ENCODE results near the gene RFT1. TPM values are rescaled to one million over a fixed set of nuclear protein-coding genes. Genes with fewer than 3 reads are reported as not detected.

RFT1 gene
- total and polyA plus RNA-seq, 2 of the 13 experiments (the other 11 are each of a cell fraction or from before 2014, with no cell fraction given), result 23.2 to 37.0 TPM

GRCh38 chr3:53132347-53132746 lies 2.1 kb upstream of the RFT1 start (continued):
- no peak for TF ChIP-seq MEIS1 (CRISPR knock-in tag; IDR thresholded peaks at IDR 0.05; ENCODE audit: borderline replicate concordance)

GRCh38 chr3:53131096-53131495 lies 861 bp upstream of the RFT1 start:
- ATAC-seq (peak; percentile 35), DNase-seq (ENCODE audit: low spot score) (peak; percentile 39), FAIRE-seq (peak; percentile 56)
- Histone ChIP-seq H2AFZ (ENCODE audit: low read length) (peak overlapping the region; percentile 48), H3K27me3 (ENCODE audit: control insufficient read depth in 1 of 2, insufficient read depth in 2 of 2, low read length in 2 of 2) (no peaks in the 10 kb centered on the region; a peak in 1 of 5 replicates), H3K4me1 (ENCODE audit: insufficient read depth, low read length) (peaks cover 54% of the 10 kb centered on the region), H3K79me2 (ENCODE audit: insufficient read depth, low read length) (peaks cover 21% of the 10 kb centered on the region), H3K9ac (ENCODE audit: insufficient read depth, low read depth, low read length) (peak overlapping the region; percentile 86), H3K4me3 (replicated peaks in 1 of 3; ENCODE audit: insufficient read depth in 1 of 3, low read depth in 2 of 3, low read length in 3 of 3) (peak overlapping the region; percentile 80 to 99 (median 86)), H4K20me1 (ENCODE audit: insufficient read depth, low read length) (no peaks in the 10 kb centered on the region), H3K36me3 (replicated peaks in 1 of 2; ENCODE audit: control insufficient read depth in 1 of 2, insufficient read depth in 2 of 2, low read length in 2 of 2) (no peaks in the 10 kb centered on the region; a peak in 1 of 5 replicates), H3K4me2 (ENCODE audit: low read depth, low read length) (peak overlapping the region; percentile 79), H3K9me3 (ENCODE audit: low read length) (no peaks in the 10 kb centered on the region), H3K27ac (ENCODE audit: extremely low read length, insufficient read depth, low read length) (peak overlapping the region; percentile 75)
- TF ChIP-seq NPAS2 (CRISPR knock-in tag; IDR thresholded peaks at IDR 0.05; ENCODE audit: borderline replicate concordance) (no peak), NR1H2 (CRISPR knock-in tag; IDR thresholded peaks at IDR 0.05; ENCODE audit: borderline replicate concordance, low read depth) (no peak), REL (CRISPR knock-in tag; conservative IDR thresholded peaks at IDR 0.05) (0 out of 2 replicates have a peak, but pooled peaks have one; percentile 37), SNAI1 (CRISPR knock-in tag; IDR thresholded peaks at IDR 0.05; ENCODE audit: borderline replicate concordance) (no peak), FOSL2 (CRISPR knock-in tag; IDR thresholded peaks at IDR 0.05) (peak; percentile 68), JUNB (CRISPR knock-in tag; IDR thresholded peaks at IDR 0.05; ENCODE audit: borderline replicate concordance) (peak; percentile 57; the same call in 1 of the 2 replicates), TSC22D2 (CRISPR knock-in tag; IDR thresholded peaks at IDR 0.05; ENCODE audit: borderline replicate concordance) (no peak), MLXIP (CRISPR knock-in tag; IDR thresholded peaks at IDR 0.05; ENCODE audit: borderline replicate concordance) (no peak), ZNF280B (CRISPR knock-in tag; IDR thresholded peaks at IDR 0.05; ENCODE audit: borderline replicate concordance) (no peak)
- ChIA-PET POLR2A (interaction anchor here (1.4 to 9.0 kb wide), 4 partner anchors 21 to 38 kb away, joined by 3 to 75 read pairs (median 30); partner anchors contain the start of gene PRKCD), CTCF (ENCODE audit: low intra/inter-chr PET ratio, low total read pairs) (interaction anchor here (2.7 kb wide), 1 partner anchor 65 kb away, joined by 8 read pairs; no protein-coding TSS in a partner anchor)
- intact Hi-C loops (cut with micrococcal nuclease; ENCODE audit: unreplicated experiment), result loop anchor here (5.0 kb wide), 1 partner anchor 41 kb away; no protein-coding TSS in a partner anchor
- in situ Hi-C loops (cut with HindIII; ENCODE audit: extremely low pct_ligation_motif_present, low pct_unique_long_range_greater_than_20kb), result loop anchor here (5.0 kb wide), 1 partner anchor 66 kb away; no protein-coding TSS in a partner anchor
- no TSS peak for BruUV-seq (replicated peaks)
- WGBS (ENCODE audit: low lambda C conversion rate), result 18% methylated on average over 4 of the region's 4 CpGs
